Measurements from ENCODE around the gene CDHR5.

The CDHR5 gene

DNA sequence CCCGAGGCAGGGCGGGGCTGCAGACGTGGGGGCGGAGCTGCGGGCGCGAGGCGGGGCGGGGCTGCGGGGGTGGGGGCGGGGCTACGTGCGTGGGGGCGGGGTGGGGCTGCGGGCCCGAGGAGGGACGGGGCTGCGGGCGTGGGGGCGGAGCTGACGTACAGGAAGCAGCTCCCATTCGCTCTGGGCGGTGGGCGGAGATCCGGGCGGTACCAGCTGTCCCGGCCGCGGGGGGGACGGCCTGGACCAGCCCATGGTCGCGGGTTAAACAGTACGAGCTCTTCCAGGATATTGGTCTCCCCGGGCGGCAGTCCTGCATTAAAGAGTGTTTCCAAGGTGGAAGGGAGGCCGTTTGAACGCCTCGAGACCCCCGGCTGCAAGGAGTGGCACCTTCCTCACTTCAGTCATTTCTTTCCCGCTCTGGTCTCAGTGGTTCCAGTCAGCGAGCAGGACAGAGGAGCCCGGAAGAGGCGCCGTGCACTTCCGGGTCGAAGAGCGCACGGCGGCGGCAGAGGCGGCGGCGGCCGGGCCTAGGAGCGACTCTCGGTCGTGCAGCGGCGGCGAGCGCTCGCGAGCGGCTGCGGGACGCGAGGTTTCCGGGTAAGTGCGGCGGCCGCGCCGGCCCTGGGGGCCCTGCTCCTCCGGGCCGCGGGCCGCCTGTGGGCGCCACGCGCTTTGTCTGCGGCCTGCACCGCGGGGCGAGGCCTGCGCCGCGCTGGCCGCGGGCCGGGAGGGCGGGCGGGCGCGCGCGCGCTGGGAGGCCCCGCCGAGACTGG, 48.6 kb downstream of the CDHR5 start, which contains the start of gene PHRF1:
PHRF1 (plus strand) TSS at position 475 of the 773 bp plus-strand sequence. CDS start 5,043 bp downstream, outside the sequence.
- Histone ChIP-seq H2AFZ (ENCODE audit: low read length) (peak within 1 kb of the TSS; percentile 100), H3K9ac (ENCODE audit: low read depth, low read length, poor library complexity) (peak within 1 kb of the TSS; percentile 99), H2BK5ac (ENCODE audit: low read length) (peak within 1 kb of the TSS; percentile 95), H3K36me3 (replicated peaks in 1 of 2; ENCODE audit: control insufficient read depth in 2 of 2, insufficient read depth in 2 of 2, low read length in 2 of 2) (peaks cover 3 to 11% of the 10 kb centered on the region in 2 donors), H3K14ac (ENCODE audit: low read length) (peak within 1 kb of the TSS; percentile 99), H2BK12ac (ENCODE audit: low read length) (peak within 1 kb of the TSS; percentile 98), H2AK5ac (ENCODE audit: low read depth, low read length) (peak within 1 kb of the TSS; percentile 88), H3K4me2 (ENCODE audit: insufficient read depth, low read length, poor library complexity, severe bottlenecking) (peak within 1 kb of the TSS; percentile 94), H3K9me3 (replicated peaks in 1 of 2; ENCODE audit: control insufficient read depth in 2 of 2, insufficient read depth in 1 of 2, low read depth in 1 of 2, low read length in 2 of 2) (no peaks in the 10 kb centered on the region), H3K4me3 (ENCODE audit: low read length in 2 of 2) (peak within 1 kb of the TSS; percentile 97), H3K23ac (ENCODE audit: low read depth, low read length, poor library complexity) (peak within 1 kb of the TSS; percentile 96), H3K27ac (replicated peaks; ENCODE audit: low read length) (peak within 1 kb of the TSS; percentile 77), H4K8ac (ENCODE audit: low read depth, low read length) (peak within 1 kb of the TSS; percentile 43), H4K91ac (ENCODE audit: low read depth, low read length, poor library complexity) (peak within 1 kb of the TSS; percentile 95), H3K18ac (ENCODE audit: low read length) (peak within 1 kb of the TSS; percentile 99), H2BK120ac (ENCODE audit: low read depth, low read length) (peak within 1 kb of the TSS; percentile 98), H3K79me1 (ENCODE audit: low read depth, low read length) (peaks cover 26% of the 10 kb centered on the region), H2BK15ac (ENCODE audit: low read length) (peak within 1 kb of the TSS; percentile 89), H3K27me3 (ENCODE audit: control insufficient read depth in 3 of 3, insufficient read depth in 3 of 3, low read depth in 1 of 3, low read length in 3 of 3) (peaks cover 3 to 29% (median 13%) of the 10 kb centered on the region in 3 experiments), H3K4ac (ENCODE audit: low read length) (peak within 1 kb of the TSS; percentile 89), H3K4me1 (ENCODE audit: control insufficient read depth in 2 of 2, insufficient read depth in 1 of 2, low read depth in 1 of 2, low read length in 2 of 2) (peaks cover 24 to 31% of the 10 kb centered on the region in 2 donors)
- no CpG with 5 or more reads among the region's 99 CpGs for WGBS, 2 donors (ENCODE audit: extremely low coverage in 2 of 2, insufficient read length in 2 of 2, insufficient replicate concordance in 1 of 2)
- peak; percentile 93 for DNase-seq (ENCODE audit: low spot score)

DNA sequence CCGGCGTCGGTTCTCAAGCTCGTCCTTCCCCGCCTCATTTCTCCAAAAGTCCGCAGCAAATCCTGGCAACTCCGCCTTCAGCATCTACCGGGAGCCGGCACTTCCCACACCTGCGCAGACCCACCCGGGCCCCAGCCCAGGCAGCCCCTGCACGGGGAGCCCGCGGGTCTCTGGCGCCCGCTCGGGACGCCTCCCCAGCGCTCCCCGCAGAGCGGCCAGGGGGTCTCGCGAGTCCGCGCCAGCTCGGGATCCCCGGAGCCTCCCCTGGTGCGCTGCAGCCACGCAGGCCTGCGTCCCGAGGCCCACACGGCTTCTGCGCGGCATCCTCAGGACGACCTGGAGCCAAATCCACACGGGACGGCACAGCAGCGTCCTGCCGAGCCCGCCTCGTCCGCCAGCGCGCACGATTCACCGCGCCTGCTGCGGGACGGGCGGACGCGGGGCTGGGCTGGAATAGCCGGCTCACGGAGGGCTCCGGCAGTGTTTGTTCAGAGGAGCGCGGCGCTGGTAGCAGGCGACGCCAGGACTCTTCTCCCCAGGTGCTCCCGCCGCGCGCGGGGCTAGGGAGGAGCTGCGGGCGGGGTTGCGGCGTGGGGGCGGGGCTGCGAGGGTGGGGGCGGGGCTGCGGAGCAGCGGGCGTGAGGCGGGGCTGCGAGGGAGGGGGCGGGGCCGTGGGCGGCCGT, 49.3 kb downstream of the CDHR5 start:
- Histone ChIP-seq H2AFZ (ENCODE audit: low read length) (peak overlapping the region; percentile 100), H3K4ac (ENCODE audit: low read length) (peak overlapping the region; percentile 89), H3K27ac (replicated peaks; ENCODE audit: low read length) (no peak overlapping the region), H2BK120ac (ENCODE audit: low read depth, low read length) (no peak overlapping the region), H3K23ac (ENCODE audit: low read depth, low read length, poor library complexity) (peak overlapping the region; percentile 96), H4K91ac (ENCODE audit: low read depth, low read length, poor library complexity) (no peak overlapping the region), H3K27me3 (ENCODE audit: control insufficient read depth in 3 of 3, insufficient read depth in 3 of 3, low read depth in 1 of 3, low read length in 3 of 3) (peaks cover 3 to 29% (median 13%) of the 10 kb centered on the region in 3 experiments), H2BK5ac (ENCODE audit: low read length) (peak overlapping the region; percentile 95), H3K9me3 (replicated peaks in 1 of 2; ENCODE audit: control insufficient read depth in 2 of 2, insufficient read depth in 1 of 2, low read depth in 1 of 2, low read length in 2 of 2) (no peaks in the 10 kb centered on the region), H3K4me1 (ENCODE audit: control insufficient read depth in 2 of 2, insufficient read depth in 1 of 2, low read depth in 1 of 2, low read length in 2 of 2) (peaks cover 25 to 31% of the 10 kb centered on the region in 2 donors), H3K4me2 (ENCODE audit: insufficient read depth, low read length, poor library complexity, severe bottlenecking) (peak overlapping the region; percentile 94), H3K14ac (ENCODE audit: low read length) (peak overlapping the region; percentile 99), H3K4me3 (ENCODE audit: low read length in 2 of 2) (peak overlapping the region; percentile 86 to 96), H2BK12ac (ENCODE audit: low read length) (peak overlapping the region; percentile 98), H3K9ac (ENCODE audit: low read depth, low read length, poor library complexity) (peak overlapping the region; percentile 99), H4K8ac (ENCODE audit: low read depth, low read length) (peak overlapping the region; percentile 43), H3K18ac (ENCODE audit: low read length) (peak overlapping the region; percentile 99), H2AK5ac (ENCODE audit: low read depth, low read length) (peak overlapping the region; percentile 88), H3K79me1 (ENCODE audit: low read depth, low read length) (peaks cover 26% of the 10 kb centered on the region), H3K36me3 (replicated peaks in 1 of 2; ENCODE audit: control insufficient read depth in 2 of 2, insufficient read depth in 2 of 2, low read length in 2 of 2) (peaks cover 3 to 9% of the 10 kb centered on the region in 2 donors), H2BK15ac (ENCODE audit: low read length) (peak overlapping the region; percentile 89)
- WGBS, 2 donors (ENCODE audit: extremely low coverage in 2 of 2, insufficient read length in 2 of 2, insufficient replicate concordance in 1 of 2), result no CpG with 5 or more reads among the region's 81 CpGs
- peak; percentile 75 for DNase-seq (ENCODE audit: low spot score)

GRCh38 chr11:574632-575312, 50.0 kb downstream of the CDHR5 start:
- H4K8ac ChIP-seq (ENCODE audit: low read depth, low read length), result no peak overlapping the region
- peak overlapping the region; percentile 100 for H2AFZ ChIP-seq (ENCODE audit: low read length)
- peak overlapping the region; percentile 77 for H3K9ac ChIP-seq (ENCODE audit: low read depth, low read length, poor library complexity)
- H3K27me3 ChIP-seq (ENCODE audit: control insufficient read depth in 3 of 3, insufficient read depth in 3 of 3, low read depth in 1 of 3, low read length in 3 of 3), result peaks cover 3 to 29% (median 13%) of the 10 kb centered on the region in 3 experiments
- H3K4me1 ChIP-seq (ENCODE audit: control insufficient read depth in 2 of 2, insufficient read depth in 1 of 2, low read depth in 1 of 2, low read length in 2 of 2), result peaks cover 26 to 31% of the 10 kb centered on the region in 2 donors
- peak overlapping the region; percentile 5 for H3K18ac ChIP-seq (ENCODE audit: low read length)
- no CpG with 5 or more reads among the region's 25 CpGs for WGBS, 2 donors (ENCODE audit: extremely low coverage in 2 of 2, insufficient read length in 2 of 2, insufficient replicate concordance in 1 of 2)
- no peak overlapping the region for H4K91ac ChIP-seq (ENCODE audit: low read depth, low read length, poor library complexity)
- peak overlapping the region; percentile 75 for H2BK15ac ChIP-seq (ENCODE audit: low read length)
- H2BK12ac ChIP-seq (ENCODE audit: low read length), result no peak overlapping the region
- H3K23ac ChIP-seq (ENCODE audit: low read depth, low read length, poor library complexity), result peak overlapping the region; percentile 0
- no peak overlapping the region for H3K14ac ChIP-seq (ENCODE audit: low read length)
- peak overlapping the region; percentile 22 for H2BK5ac ChIP-seq (ENCODE audit: low read length)
- peak overlapping the region; percentile 86 to 96 for H3K4me3 ChIP-seq (ENCODE audit: low read length in 2 of 2)
- H2BK120ac ChIP-seq (ENCODE audit: low read depth, low read length), result no peak overlapping the region
- H3K4me2 ChIP-seq (ENCODE audit: insufficient read depth, low read length, poor library complexity, severe bottlenecking), result peak overlapping the region; percentile 94
- H3K79me1 ChIP-seq (ENCODE audit: low read depth, low read length), result peaks cover 20% of the 10 kb centered on the region
- peaks cover 3 to 9% of the 10 kb centered on the region in 2 donors for H3K36me3 ChIP-seq (replicated peaks in 1 of 2; ENCODE audit: control insufficient read depth in 2 of 2, insufficient read depth in 2 of 2, low read length in 2 of 2)
- H3K27ac ChIP-seq (replicated peaks; ENCODE audit: low read length), result no peak overlapping the region
- DNase-seq (ENCODE audit: low spot score), result no peak
- H3K4ac ChIP-seq (ENCODE audit: low read length), result no peak overlapping the region
- H3K9me3 ChIP-seq (replicated peaks in 1 of 2; ENCODE audit: control insufficient read depth in 2 of 2, insufficient read depth in 1 of 2, low read depth in 1 of 2, low read length in 2 of 2), result no peaks in the 10 kb centered on the region
- peak overlapping the region; percentile 81 for H2AK5ac ChIP-seq (ENCODE audit: low read depth, low read length)

Measured in neuronal stem cell (in vitro differentiated cells).